Peyer's patch (tissue), 4 donors: Measurements from ENCODE around the gene MORF4L1.

Experiments used
- POLR2A ChIP-seq, 2 donors: fragments of 450-650 bp; IDR thresholded peaks; one replicate each; pipeline ENCODE4 v1.5.1; 2017; ENCODE audit warnings: antibody characterized with exemption in 2 of 2, mild to moderate bottlenecking in 2 of 2, moderate library complexity in 2 of 2
- TF ChIP-seq, protein P1 (sequence below), 6 experiments: fragments of 450-650 bp in 4 of 6; fragments of 200-600 bp in 2 of 6; sonication (generic) in 1 of 6; IDR thresholded peaks; one replicate each; pipeline ENCODE4 v1.5.1; 2017 to 2019; ENCODE audit warnings: antibody characterized with exemption in 6 of 6, mild to moderate bottlenecking in 3 of 6, moderate library complexity in 1 of 6

DNA sequence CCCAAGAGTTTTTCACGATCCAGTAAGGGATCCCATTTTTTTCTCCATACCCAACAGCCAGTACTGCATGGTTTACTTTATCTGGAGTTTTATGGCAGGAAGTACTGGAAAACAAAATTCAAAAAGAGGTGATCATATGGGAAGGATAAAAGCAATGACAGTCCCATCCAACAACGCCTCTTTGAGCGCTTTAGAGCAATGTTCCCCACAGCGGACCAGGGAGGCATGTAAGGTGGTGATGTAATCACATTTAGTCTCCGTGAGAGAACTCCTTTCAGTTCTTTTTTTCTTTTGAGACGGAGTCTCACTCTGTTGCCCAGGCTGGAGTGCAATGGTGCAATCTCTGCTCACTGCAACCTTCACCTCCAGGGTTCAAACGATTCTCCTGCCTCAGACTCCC is 50.3 kb downstream of the MORF4L1 start:
- TF ChIP-seq, protein P1, sequence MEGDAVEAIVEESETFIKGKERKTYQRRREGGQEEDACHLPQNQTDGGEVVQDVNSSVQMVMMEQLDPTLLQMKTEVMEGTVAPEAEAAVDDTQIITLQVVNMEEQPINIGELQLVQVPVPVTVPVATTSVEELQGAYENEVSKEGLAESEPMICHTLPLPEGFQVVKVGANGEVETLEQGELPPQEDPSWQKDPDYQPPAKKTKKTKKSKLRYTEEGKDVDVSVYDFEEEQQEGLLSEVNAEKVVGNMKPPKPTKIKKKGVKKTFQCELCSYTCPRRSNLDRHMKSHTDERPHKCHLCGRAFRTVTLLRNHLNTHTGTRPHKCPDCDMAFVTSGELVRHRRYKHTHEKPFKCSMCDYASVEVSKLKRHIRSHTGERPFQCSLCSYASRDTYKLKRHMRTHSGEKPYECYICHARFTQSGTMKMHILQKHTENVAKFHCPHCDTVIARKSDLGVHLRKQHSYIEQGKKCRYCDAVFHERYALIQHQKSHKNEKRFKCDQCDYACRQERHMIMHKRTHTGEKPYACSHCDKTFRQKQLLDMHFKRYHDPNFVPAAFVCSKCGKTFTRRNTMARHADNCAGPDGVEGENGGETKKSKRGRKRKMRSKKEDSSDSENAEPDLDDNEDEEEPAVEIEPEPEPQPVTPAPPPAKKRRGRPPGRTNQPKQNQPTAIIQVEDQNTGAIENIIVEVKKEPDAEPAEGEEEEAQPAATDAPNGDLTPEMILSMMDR (IDR thresholded peaks at IDR 0.05), result no peak
- TF ChIP-seq POLR2A (IDR thresholded peaks at IDR 0.05), result no peak
